Activated CD4-positive, alpha-beta T cell treated with anti-CD3 and anti-CD28 coated beads, Interleukin-2, amount 10 ng/mL, durations not matched to agents 7 days and 5 days (primary cell): ENCODE results near the gene TMEM126B. TPM values are rescaled to one million over a fixed set of nuclear protein-coding genes. Genes with fewer than 3 reads are reported as not detected.

ENCODE experiments used
- total RNA-seq, 2 experiments: library from RNA; stranded (reverse); gene quantifications; one replicate each; pipeline ENCODE4 v1.2.3, GENCODE V29; 2021

Gene TMEM126B
- total RNA-seq, 2 experiments from 2014 or later, result 52.7 to 56.7 TPM

Other genes starting within 250 kb of the TMEM126B start
- gene DLG2, start 1.2 kb upstream of the TMEM126B start, total RNA-seq, result 1 to 10 TPM in 1 of 2 experiments, under 1 TPM in 1; 0.85 to 1.1 TPM
- gene TMEM126A, start 19.4 kb downstream of the TMEM126B start, total RNA-seq, result 10 to 100 TPM; 29.3 to 30.7 TPM
- 10 to 100 TPM; 55.5 to 57.2 TPM for gene CREBZF, start 36.5 kb downstream of the TMEM126B start, total RNA-seq
- gene CCDC89, start 57.6 kb downstream of the TMEM126B start, total RNA-seq, result under 1 TPM; 0.52 to 0.60 TPM
- gene SYTL2, start 182.5 kb downstream of the TMEM126B start, total RNA-seq, result 10 to 100 TPM; 43.5 to 45.6 TPM
- not detected for gene CCDC83, start 226.8 kb downstream of the TMEM126B start, total RNA-seq